HG02610 (cell line): Measurements from ENCODE around the gene DLAT.
"Not testable (repeated sequence)": the region's sequence is repeated elsewhere in the genome, so short reads cannot be mapped to it uniquely, and the experiment has no call there.

Experiments
- ATAC-seq: cut with Tn5 transposase; IDR thresholded peaks from one replicate; pipeline ENCODE4 v1.9.1; 2021; ENCODE audit warnings: mild to moderate bottlenecking, moderate library complexity; ENCODE audit not compliant: unreplicated experiment

The DLAT gene

GRCh38 chr11:112024773-112025678 lies at the start of gene DLAT:
Gene DLAT (plus strand): TSS chr11:112025408. CDS start chr11:112025473, 65 bp downstream.
- peak; percentile 60 for ATAC-seq

- no peak for ATAC-seq
Measured at GRCh38 chr11:111976119-111976766, 49.0 kb upstream of the DLAT start.

- ATAC-seq, result no peak
Measured at GRCh38 chr11:111976767-111977145, 48.5 kb upstream of the DLAT start.

- ATAC-seq, result no peak
Measured at GRCh38 chr11:111977146-111978027, 47.8 kb upstream of the DLAT start.

GRCh38 chr11:111978028-111978771 lies 47.0 kb upstream of the DLAT start:
- no peak for ATAC-seq

- ATAC-seq, result no peak
Measured at GRCh38 chr11:111980062-111980461, 45.1 kb upstream of the DLAT start.

- no peak for ATAC-seq
Measured at GRCh38 chr11:111981270-111981669, 43.9 kb upstream of the DLAT start.

GRCh38 chr11:111982019-111982464 lies 43.2 kb upstream of the DLAT start:
- peak; percentile 75 for ATAC-seq

GRCh38 chr11:111982541-111983186 lies 42.5 kb upstream of the DLAT start:
- no peak for ATAC-seq

GRCh38 chr11:111983187-111983986 lies 41.8 kb upstream of the DLAT start:
- no peak for ATAC-seq

- no peak for ATAC-seq
Measured at GRCh38 chr11:111986589-111986988, 38.6 kb upstream of the DLAT start.

GRCh38 chr11:111990381-111990780 lies 34.8 kb upstream of the DLAT start:
- no peak for ATAC-seq

GRCh38 chr11:111992206-111992855 lies 32.9 kb upstream of the DLAT start:
- ATAC-seq, result no peak

- no peak for ATAC-seq
Measured at GRCh38 chr11:111996129-111996528, 29.1 kb upstream of the DLAT start.

- ATAC-seq, result not testable (repeated sequence)
Measured at GRCh38 chr11:111996669-111997068, 28.5 kb upstream of the DLAT start.

GRCh38 chr11:111999111-111999510 lies 26.1 kb upstream of the DLAT start:
- ATAC-seq, result no peak

- ATAC-seq, result no peak
Measured at GRCh38 chr11:112000703-112001102, 24.5 kb upstream of the DLAT start.

- ATAC-seq, result no peak
Measured at GRCh38 chr11:112002491-112003216, 22.6 kb upstream of the DLAT start.
